Spinal cord (tissue), 10 donors: Measurements from ENCODE around the gene UBASH3B. TPM values are rescaled to one million over a fixed set of nuclear protein-coding genes. Genes with fewer than 3 reads are reported as not detected.
"Not testable (repeated sequence)": the region's sequence is repeated elsewhere in the genome, so short reads cannot be mapped to it uniquely, and the experiment has no call there.

ENCODE experiments used
- DNase-seq, 6 donors: peaks; one replicate each; pipeline versions ENCODE4 v3.0.0 to v3.0.0-alpha.2; 2013 to 2015; ENCODE audit warnings: low spot score in 6 of 6, low read depth in 4 of 6
- H3K27ac ChIP-seq: one replicate; pipeline ENCODE4 v1.5.1; 2013; ENCODE audit warnings: low read depth, low read length, control low read depth
- H3K27me3 ChIP-seq: one replicate; pipeline ENCODE4 v1.6.1; 2013; ENCODE audit warnings: low read length; ENCODE audit not compliant: control insufficient read depth, insufficient read depth
- H3K36me3 ChIP-seq: one replicate; pipeline ENCODE4 v1.6.1; 2013; ENCODE audit warnings: low read length; ENCODE audit not compliant: control insufficient read depth, insufficient read depth
- H3K4me1 ChIP-seq: one replicate; pipeline ENCODE4 v1.6.1; 2013; ENCODE audit warnings: low read length; ENCODE audit not compliant: control insufficient read depth, insufficient read depth
- H3K4me3 ChIP-seq: one replicate; pipeline ENCODE4 v1.5.1; 2013; ENCODE audit warnings: low read depth, low read length, control low read depth
- H3K9me3 ChIP-seq: one replicate; pipeline ENCODE4 v1.6.1; 2013; ENCODE audit warnings: low read length; ENCODE audit not compliant: control insufficient read depth, insufficient read depth
- WGBS: methylation state at CpG from one replicate; pipeline ENCODE4 v1.1.5; 2013; ENCODE audit warnings: missing lambda C conversion rate; ENCODE audit not compliant: insufficient coverage; 5-methylcytosine and 5-hydroxymethylcytosine counted together
- polyA plus RNA-seq, 2 donors: library from polyadenylated mRNA; unstranded; fragments of 120-200 nt; gene quantifications; one replicate each; pipeline ENCODE4 v1.2.1, GENCODE V29; 2013; ENCODE audit not compliant: insufficient read length in 2 of 2
- total RNA-seq, 2 donors: library from RNA; depleted of rRNA in 1 of 2; stranded (reverse); fragments of 120-200 nt in 1 of 2; fragments of >200 nt in 1 of 2; gene quantifications; one replicate each; pipeline versions ENCODE4 v1.2.3 to v1.2.4, GENCODE V29; 2013 to 2014
- donor health status: healthy.

Gene UBASH3B
- total and polyA plus RNA-seq, 4 donors, result 6.0 to 17.2 (median 9.6) TPM

- H3K9me3 ChIP-seq, result peaks cover 4% of the 10 kb centered on the region
- H3K36me3 ChIP-seq, result no peaks in the 10 kb centered on the region
- no peak overlapping the region for H3K4me3 ChIP-seq
- no peaks in the 10 kb centered on the region for H3K27me3 ChIP-seq
- 49% methylated on average over 4 of the region's 8 CpGs for WGBS
- no peaks in the 10 kb centered on the region for H3K4me1 ChIP-seq
- peak in 2 of 6 donors; percentile 61 to 64 for DNase-seq
- H3K27ac ChIP-seq, result no peak overlapping the region
Observed at GRCh38 chr11:122816761-122817520, 161.4 kb downstream of the UBASH3B start.

- Histone ChIP-seq H3K4me3 (no peak overlapping the region), H3K9me3 (peaks cover 4% of the 10 kb centered on the region), H3K27me3 (no peaks in the 10 kb centered on the region), H3K4me1 (no peaks in the 10 kb centered on the region), H3K36me3 (no peaks in the 10 kb centered on the region), H3K27ac (no peak overlapping the region)
- WGBS, result no CpG with 5 or more reads among the region's 2 CpGs
- no peak for DNase-seq
Observed at GRCh38 chr11:122820158-122820557, 164.6 kb downstream of the UBASH3B start.

- DNase-seq, result no peak
- no peak overlapping the region for H3K27ac ChIP-seq
- no peak overlapping the region for H3K4me3 ChIP-seq
- H3K9me3 ChIP-seq, result peaks cover 4% of the 10 kb centered on the region
- H3K27me3 ChIP-seq, result no peaks in the 10 kb centered on the region
- H3K36me3 ChIP-seq, result no peaks in the 10 kb centered on the region
- no peaks in the 10 kb centered on the region for H3K4me1 ChIP-seq
Observed at GRCh38 chr11:122821169-122821568, 165.6 kb downstream of the UBASH3B start.

- Histone ChIP-seq H3K4me3 (no peak overlapping the region), H3K4me1 (no peaks in the 10 kb centered on the region), H3K27ac (no peak overlapping the region), H3K9me3 (peaks cover 4% of the 10 kb centered on the region), H3K36me3 (no peaks in the 10 kb centered on the region), H3K27me3 (no peaks in the 10 kb centered on the region)
- 100% methylated on average over 1 of the region's 1 CpG for WGBS
- no peak for DNase-seq
Observed at GRCh38 chr11:122822241-122822640, 166.7 kb downstream of the UBASH3B start.

GRCh38 chr11:122823564-122823963 is 168.0 kb downstream of the UBASH3B start:
- no peak overlapping the region for H3K27ac ChIP-seq
- H3K9me3 ChIP-seq, result peaks cover 4% of the 10 kb centered on the region
- H3K4me3 ChIP-seq, result no peak overlapping the region
- no peaks in the 10 kb centered on the region for H3K36me3 ChIP-seq
- no peak for DNase-seq
- no peaks in the 10 kb centered on the region for H3K27me3 ChIP-seq
- WGBS, result 80% methylated on average over 2 of the region's 4 CpGs
- H3K4me1 ChIP-seq, result no peaks in the 10 kb centered on the region

- H3K9me3 ChIP-seq, H3K4me1 ChIP-seq, H3K27me3 ChIP-seq, H3K36me3 ChIP-seq, H3K4me3 ChIP-seq, DNase-seq, H3K27ac ChIP-seq: not testable (repeated sequence)
- 94% methylated on average over 3 of the region's 6 CpGs for WGBS
Observed at GRCh38 chr11:122829371-122829770, 173.8 kb downstream of the UBASH3B start.

GRCh38 chr11:122832297-122832696 is 176.8 kb downstream of the UBASH3B start:
- not testable (repeated sequence) for H3K9me3 ChIP-seq, H3K27ac ChIP-seq, H3K4me3 ChIP-seq, H3K27me3 ChIP-seq, DNase-seq, H3K36me3 ChIP-seq, H3K4me1 ChIP-seq
- no CpG with 5 or more reads among the region's 4 CpGs for WGBS

- Histone ChIP-seq H3K4me1 (no peaks in the 10 kb centered on the region), H3K27me3 (no peaks in the 10 kb centered on the region), H3K27ac (no peak overlapping the region), H3K9me3 (no peaks in the 10 kb centered on the region), H3K4me3 (no peak overlapping the region), H3K36me3 (no peaks in the 10 kb centered on the region)
- WGBS, result 67% methylated on average over 4 of the region's 6 CpGs
- no peak for DNase-seq
Observed at GRCh38 chr11:122832721-122833470, 177.4 kb downstream of the UBASH3B start.

- no peaks in the 10 kb centered on the region for H3K9me3 ChIP-seq
- H3K4me1 ChIP-seq, result no peaks in the 10 kb centered on the region
- no peak for DNase-seq
- H3K27me3 ChIP-seq, result no peaks in the 10 kb centered on the region
- H3K27ac ChIP-seq, result no peak overlapping the region
- H3K4me3 ChIP-seq, result no peak overlapping the region
- no peaks in the 10 kb centered on the region for H3K36me3 ChIP-seq
- WGBS, result no CpG with 5 or more reads among the region's 7 CpGs
Observed at GRCh38 chr11:122833846-122834464, 178.4 kb downstream of the UBASH3B start.
